Stimulated activated CD8-positive, alpha-beta memory T cell treated with anti-CD3 and anti-CD28 coated beads, Interleukin-12 subunit alpha, Interleukin-12 subunit beta, amount 100 ng/mL, for 24 hours (primary cell): ENCODE data around the gene RNF146.
"Not testable (repeated sequence)": the region's sequence is repeated elsewhere in the genome, so short reads cannot be mapped to it uniquely, and the experiment has no call there.

Source experiments
- DNase-seq: peaks from one replicate; pipeline ENCODE4 v3.0.0-alpha.2; 2020; ENCODE audit errors: extremely low read depth

RNF146 gene

DNA sequence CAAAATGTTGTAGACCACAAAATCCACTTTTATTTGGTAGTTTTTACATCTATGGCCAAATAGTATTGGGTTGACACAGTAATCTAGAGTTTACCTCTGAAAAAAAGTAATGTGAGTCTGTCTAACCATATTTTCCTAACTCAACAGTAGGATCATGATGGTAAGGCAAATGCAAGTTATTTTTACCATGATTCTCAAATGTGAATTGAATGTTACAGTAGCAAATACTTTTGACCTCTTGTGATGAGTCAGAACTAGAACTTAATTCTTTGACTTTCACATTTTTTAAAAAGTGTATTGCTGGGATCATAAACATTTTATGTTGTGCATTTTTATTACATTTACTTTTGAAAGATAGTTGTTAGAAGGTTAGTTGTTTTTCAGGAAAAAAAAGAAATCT, 22.0 kb downstream of the RNF146 start:
- no peak for DNase-seq

DNA sequence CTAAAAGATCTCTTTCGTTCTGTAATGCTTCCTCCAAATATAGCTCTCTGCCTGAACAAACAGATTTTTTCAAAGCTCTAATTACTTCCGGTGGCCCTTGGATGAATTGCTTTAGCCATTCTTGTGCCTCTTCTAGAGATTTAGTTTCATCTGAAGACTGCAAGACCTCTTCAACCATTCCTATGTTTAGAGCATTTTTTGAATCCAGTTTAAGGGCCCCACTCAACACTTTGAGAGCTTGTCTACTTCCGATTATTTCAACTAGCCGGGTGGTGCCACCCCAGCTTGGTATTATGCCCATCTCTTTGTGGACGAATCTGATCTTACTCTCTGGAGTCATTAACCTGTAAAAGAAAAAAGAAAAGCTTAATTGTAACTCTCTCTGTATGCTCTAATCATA, 23.3 kb downstream of the RNF146 start:
- DNase-seq: no peak

DNA sequence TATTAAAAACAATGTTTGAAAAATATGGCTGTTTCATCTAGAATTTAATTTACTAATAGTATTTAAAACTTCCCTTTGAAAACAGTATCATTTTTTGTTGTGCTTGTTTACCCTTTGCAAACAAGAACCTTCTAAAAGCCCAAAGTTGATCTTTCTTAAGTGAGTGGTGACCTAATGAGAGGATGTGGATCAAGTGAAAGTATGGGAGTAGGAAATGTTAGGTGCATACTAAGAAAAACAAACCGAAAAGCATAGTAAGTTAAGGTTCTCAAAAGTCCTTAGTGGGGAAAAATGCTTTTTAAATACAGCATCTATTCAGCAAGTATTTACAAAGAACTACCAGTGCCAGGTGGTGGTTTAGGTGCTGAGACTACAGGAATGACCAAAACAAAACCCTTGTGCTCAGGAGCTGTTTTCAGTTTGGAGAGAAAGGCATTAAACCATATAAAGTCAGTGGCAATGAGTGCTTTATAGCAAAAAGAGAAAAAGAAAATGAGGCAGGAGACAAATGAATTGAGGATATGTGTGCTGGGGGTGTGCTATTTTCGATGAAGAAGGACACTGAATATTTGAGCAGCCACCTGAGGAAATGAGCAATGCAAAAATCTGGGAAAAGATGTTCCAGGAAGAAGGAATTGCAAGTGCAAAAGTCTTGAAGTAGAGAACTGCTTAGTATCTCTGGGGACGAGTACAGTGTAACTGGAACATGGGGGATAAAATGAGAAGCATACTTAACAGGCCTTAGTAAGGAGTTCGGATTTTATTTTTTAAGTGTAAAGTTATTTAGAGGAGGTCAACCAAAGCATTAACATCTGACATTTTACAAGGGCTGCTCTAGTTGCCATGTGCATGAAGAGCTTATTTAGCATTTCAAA, 24.0 kb downstream of the RNF146 start:
- no peak for DNase-seq

DNA sequence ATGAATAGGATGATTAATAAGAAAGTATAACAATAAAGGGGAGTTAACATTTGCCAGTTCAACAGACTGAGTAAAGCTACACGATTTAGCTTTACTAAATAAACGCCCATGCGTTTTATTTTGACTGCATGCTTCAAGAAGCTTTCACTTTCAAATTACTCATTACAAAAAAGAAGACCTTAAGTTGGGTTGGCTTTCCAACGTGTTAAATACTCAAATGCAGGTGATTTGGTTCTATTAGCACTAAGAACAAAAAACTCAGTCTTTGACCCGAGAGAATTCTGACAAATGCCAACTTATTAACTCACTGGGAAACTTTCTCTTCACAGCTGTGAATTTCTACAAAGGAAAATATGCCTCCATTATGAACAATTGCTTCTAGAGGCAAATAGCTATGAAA, 24.8 kb downstream of the RNF146 start:
- no peak for DNase-seq

DNA sequence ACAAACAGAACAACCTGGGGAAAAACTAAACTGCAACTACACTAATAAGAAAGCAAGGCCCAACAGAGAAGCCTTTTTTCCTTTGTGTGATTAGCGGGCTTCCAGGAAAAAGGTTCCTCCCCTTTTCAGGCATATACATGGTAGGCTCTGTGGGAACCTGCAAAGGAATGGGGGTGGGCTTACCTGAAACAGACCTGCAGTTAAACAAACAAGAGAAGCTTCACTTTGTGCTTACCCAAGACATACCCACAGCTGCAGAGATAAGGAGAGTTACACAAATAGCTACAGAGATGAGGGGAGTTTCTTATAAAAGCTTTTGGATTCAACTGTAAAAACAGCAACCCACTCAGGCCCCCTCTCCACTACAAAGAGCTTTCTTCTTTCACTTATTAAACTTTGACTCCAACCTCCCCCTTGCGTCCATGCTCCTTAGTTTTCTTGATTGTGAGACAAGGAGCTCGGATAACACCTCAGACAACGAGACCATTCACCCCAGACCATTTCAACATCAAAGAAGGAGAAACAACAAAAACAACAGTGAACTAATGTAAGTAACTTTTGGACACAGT, 30.9 kb downstream of the RNF146 start:
- DNase-seq: no peak

DNA sequence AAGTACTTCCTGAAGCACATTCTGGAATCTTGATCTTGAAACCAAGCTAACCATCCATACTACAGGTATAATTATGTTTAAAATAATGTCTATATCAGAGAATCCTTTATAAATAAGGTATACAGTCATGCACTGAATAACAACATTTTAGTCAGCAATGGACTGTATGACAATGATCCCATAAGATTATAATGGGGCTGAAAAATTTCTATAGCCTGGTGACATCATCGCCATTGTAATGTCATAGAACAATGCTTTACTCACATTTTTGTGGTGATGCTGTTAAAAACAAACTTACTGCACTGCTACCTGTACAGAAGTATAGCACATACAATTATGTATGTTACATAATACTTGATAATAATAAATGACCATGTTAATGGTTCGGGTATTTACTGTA, 31.8 kb downstream of the RNF146 start:
- no peak for DNase-seq

DNA sequence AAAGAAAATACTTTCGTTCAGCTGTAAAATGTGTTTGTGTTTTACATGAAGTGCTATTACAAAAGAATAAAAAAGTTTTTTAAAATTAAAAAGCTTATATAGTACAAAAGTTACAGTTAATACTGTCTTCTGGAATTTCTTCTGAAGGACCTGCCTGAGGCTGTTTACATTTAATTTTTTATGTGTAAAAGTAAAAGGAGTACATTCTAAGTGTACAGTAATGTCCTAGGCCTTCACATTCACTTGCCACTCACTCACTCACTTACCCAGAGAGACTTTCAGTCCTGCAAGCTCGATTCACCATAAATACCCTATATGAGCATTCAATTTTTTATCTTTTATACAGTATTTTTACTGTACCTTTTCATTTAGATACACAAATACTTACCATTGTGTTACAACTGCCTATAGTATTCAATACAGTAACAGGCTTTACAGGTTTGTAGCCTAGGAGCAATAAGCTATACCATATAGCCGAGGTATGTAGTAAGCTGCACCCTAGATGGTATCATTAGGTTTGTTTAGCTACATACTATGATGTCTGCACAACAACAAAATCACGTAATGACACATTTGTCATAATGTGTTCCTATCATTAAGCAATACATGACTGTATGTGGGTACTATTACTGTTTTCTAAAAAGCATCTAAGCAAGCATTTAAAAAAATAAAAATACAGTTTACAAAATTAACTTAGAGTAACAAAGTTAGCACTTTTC, 33.0 kb downstream of the RNF146 start:
- no peak for DNase-seq

DNA sequence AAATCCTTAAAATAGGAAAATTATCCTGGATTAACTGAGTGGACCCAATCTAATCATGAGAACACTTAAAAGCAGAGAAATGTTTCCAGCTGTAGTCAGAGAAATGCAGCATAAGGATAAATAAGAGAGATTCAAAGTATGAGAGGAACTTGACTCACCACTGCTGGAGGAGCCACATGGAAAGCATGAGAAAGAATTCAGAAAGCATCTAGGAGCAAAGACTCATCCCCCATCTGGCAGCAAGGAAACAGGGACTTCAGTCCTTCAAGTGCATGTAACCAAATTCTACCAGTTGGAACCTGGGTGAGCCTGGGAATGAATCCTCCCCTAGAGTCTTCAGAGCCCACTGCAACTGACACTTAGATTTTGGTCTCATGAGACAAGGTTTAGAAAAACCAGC, 33.7 kb downstream of the RNF146 start:
- DNase-seq: no peak

DNA sequence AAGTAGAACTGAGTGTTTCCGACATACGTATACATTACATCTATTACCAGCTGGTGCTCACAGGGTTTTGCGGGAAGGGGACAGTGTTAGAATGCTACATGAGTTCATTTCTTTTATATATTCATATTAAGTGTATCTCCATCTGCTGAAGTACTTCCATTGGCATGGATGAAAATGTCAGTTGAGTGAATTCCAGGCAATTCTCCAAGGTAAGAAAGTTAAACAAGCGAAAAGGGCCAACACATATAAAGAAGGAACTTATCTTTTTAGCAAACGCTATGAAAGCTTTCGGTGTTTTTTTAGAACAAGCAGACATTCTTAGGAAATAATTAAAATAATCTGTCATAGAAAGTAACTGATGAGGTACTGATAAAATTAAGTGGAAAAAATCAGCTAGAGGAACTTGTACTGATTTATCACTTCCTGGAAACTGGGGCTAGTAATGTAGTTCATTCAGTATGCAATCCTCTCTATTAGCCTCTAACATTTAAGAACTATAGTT, 34.6 kb downstream of the RNF146 start:
- no peak for DNase-seq

DNA sequence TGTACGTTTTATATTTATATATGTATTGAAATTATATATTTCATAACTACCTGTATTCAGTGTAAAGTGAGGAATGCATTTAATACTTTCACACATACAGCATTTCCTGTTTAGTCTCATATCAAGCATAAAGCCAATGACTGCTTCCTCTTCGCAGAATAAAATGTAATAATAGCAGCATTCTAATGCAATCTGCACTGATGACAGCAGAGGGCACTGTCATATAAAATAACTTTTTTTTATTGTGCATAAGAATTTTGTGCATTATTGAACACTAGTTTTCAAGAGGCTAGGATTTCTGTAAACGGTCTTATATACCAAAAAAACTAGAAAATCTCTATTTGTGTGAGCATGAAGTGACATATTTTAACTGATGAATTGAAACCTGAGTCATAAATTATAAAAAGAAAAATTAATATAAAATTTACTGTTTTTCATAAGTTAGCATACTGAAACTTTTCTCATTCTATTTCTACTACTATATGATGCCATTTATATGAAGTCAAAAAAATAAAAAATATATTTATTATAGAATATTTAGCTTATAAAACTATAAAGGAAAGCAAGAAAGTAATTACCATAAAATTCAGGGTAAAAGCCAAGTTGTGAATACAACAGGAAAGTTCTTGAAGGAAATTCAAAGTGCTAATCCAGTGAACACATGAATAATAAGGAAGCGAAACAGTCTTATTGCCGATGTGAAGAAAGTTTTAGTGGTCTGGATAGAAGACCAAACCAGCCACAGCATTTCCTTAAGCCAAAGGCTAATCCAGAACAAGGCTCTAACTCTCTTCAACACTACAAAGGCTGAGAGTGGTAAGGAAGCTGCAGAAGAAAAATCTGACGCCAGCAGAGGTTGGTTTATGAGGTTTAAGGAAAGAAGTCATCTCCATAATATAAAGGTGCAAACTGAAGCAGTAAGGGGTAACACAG, 36.3 kb downstream of the RNF146 start:
- peak; percentile 3 for DNase-seq

DNA sequence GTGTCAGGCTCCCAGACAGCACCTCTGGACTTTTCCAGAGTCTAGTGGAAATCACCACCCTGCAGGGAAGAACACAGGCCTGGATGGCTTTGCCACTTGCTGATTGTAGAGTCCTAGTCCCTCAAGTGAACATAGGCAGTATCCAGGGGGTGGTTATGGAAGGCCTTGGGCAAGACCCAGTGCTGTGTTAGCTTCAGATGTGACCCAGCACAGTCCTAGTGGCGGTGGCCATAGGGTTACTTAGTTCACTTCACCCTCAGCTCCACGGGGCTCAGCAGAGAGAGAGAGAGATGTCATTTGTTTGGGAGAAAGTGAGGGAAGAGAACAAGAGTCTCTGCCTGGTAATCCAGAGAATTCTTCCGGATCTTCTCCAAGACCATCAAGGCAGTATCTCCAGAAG, 37.3 kb downstream of the RNF146 start:
- no peak for DNase-seq

DNA sequence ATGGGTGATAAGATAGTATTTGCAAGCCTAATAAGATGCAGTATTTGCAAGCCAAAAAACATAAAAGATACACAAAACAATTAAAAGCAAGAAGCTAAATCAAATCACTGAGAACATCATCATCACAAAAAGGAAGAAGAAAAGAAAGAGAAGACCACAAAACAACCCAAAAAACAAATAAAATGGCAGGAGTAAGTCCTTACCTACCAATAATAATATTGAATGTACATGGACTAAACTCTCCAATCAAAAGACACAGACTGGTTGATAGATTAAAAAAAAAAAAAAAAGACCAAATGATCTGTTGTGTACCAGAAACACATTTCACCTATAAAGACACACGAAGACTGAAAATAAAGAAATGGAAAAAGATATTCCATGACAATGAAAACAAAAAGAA, 39.1 kb downstream of the RNF146 start:
- no peak for DNase-seq

DNA sequence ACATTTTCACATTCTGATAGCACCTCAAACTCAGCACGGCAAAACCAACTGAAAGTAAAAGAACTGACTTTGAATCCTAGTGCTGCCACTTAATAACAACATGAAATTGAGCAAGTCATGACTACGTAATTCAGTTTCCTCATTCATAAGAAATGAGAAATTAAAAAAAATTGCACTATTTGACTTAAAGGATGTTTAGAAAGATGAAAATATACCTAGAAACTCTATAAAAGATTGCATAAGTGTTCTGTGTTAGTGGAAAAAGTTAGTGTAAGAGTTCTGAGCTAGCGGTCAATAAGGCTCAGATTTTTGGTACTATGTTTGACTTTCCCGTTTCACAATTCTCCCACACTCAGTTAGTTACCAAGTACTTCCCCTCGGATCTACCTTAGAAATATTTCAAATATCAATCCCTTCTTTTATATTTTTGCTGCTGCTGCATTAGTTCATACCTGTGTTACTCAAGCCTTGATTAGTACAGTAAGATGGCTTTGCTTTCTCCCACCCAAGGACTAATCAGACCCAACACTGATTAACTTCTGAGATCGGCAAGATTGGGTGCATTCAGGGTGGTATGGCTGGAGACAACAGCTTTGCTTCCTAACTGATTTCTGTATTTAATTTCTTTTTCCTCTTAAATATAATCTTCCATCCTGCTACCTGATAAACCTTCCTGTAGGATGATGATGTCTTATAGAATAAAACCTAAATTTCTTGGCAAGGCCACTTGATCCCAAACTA, 50.9 kb downstream of the RNF146 start:
- DNase-seq: no peak

DNA sequence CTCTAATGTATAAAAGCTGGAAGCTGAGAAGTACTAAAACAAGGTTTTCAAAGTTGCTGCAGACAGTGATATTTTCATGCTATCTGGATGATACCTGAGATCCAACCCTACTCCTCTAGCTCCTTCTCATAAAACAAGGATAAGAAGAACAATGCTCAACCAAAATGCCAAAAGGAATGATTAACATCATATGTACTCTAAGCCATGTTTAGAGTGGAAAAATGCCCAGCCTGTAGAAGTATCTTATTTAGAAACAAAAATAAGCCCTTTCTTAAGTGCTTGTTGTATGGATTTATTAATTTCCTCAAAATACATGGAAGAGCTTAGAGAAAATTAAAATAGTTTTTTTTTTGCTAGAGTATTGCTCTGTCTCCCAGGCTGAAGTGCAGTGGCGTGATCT, 53.0 kb downstream of the RNF146 start:
- DNase-seq: no peak

DNA sequence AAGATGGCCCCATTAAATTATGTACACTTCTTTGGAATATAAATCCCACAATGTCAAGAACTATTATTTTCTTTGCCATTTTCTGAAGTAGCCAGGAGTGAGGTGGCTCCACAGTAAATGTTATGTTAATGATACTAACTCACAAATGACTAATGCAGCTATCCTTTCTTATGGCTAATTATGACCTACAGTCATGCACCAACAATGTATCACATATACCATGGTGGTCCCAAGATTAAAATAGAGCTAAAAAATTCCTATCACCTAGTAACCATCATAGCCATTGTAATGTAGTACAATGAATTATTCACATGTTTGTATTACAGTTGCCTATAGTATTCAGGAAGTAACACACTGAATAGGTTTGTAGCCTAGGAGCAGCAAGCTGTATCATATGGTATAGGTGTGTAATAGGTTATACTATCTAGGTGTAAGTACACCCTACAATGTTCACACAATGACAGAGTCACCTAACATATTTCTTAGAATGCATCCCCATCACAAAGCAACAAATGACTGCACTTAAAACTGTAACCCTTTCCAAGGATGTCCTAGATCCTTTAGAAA, 61.5 kb downstream of the RNF146 start:
- no peak for DNase-seq

DNA sequence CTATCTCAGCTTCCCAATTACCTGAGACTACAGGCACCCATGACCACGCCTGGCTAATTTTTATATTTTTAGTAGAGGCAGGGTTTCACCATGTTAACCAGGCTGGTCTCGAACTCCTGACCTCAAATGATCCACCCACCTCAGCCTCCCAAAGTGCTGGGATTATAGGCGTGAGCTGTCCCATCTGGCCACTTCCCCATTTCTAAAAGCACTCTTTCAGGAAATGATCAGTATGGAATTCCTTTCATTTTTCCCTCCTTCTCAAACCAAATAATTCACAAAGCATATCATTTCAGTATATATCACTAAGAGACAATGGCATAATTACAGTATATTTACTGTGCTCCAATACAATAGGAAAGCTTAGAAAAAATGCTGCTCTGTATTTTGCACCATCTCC, 64.6 kb downstream of the RNF146 start:
- not testable (repeated sequence) for DNase-seq

DNA sequence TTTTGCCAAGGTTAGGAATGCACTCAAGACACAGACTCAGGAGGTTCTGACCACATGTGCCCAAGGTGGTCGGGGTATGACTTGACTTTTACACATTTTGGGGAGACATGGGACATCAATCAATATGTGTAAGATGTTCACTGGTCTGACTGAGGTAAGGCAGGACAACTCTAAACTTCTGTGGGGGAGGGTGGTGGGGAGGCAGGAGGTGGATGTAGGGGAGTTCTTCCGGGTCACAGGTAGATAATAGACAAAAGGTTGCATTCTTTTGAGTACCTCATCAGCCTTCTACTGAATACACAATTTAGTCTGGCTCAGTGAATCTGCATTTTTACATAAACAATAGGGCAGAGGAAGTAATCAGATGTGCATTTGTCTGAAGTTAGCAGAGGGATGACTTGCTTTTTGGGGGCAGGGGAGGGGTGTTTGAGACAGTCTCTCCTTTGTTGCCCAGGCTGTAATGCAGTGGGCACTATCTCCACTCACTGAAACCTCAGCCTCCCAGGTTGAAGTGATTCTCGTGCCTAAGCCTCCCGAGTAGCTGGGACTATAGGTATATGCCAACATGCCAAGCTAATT, 65.8 kb downstream of the RNF146 start:
- no peak for DNase-seq
